ENCODE data around the gene SHISA5. TPM values are rescaled to one million over a fixed set of nuclear protein-coding genes. Genes with fewer than 3 reads are reported as not detected.

Gene SHISA5
- total and polyA plus RNA-seq, 2 experiments from 2014 or later: 146 to 166 TPM

GRCh38 chr3:48446043-48446424 lies 57.9 kb downstream of the SHISA5 start:
- peaks cover 57% of the 10 kb centered on the region for H3F3A ChIP-seq (replicated peaks; ENCODE audit: low read depth)
- H3K27ac Mint-ChIP-seq: peak overlapping the region; percentile 95
- H3K4me2 ChIP-seq: peak overlapping the region; percentile 99
- peaks cover 28% of the 10 kb centered on the region for H4K20me1 ChIP-seq (replicated peaks; ENCODE audit: insufficient read depth)
- H3K27ac ChIP-seq (ENCODE audit: low read depth): 0 out of 2 replicates have a peak overlapping the region, but pooled peaks have one; percentile 1
- no peak for DNase-seq (ENCODE audit: low spot score)
- H2AFZ ChIP-seq: peak overlapping the region; percentile 97; the same call in 1 of the 2 replicates
- ATAC-seq: no peak
- peaks cover 29% of the 10 kb centered on the region for H3K4me1 Mint-ChIP-seq
- H3K4me3 Mint-ChIP-seq: peak overlapping the region; percentile 94
- no peak for TF ChIP-seq REST (IDR thresholded peaks at IDR 0.05; ENCODE audit: unreplicated experiment)
- no peak for TF ChIP-seq POLR2AphosphoS5 (IDR thresholded peaks at IDR 0.05; ENCODE audit: low read depth)
- no peak for TF ChIP-seq ZNF114 (CRISPR knock-in tag; IDR thresholded peaks at IDR 0.05)
- no peak for TF ChIP-seq EZH2 (IDR thresholded peaks at IDR 0.05; ENCODE audit: low read depth, unreplicated experiment)
- no peak for TF ChIP-seq ETS1 (IDR thresholded peaks at IDR 0.05)
- TF ChIP-seq CTCF (conservative IDR thresholded peaks at IDR 0.05; ENCODE audit: low read depth in 2 of 2): no peak
- TF ChIP-seq ZNF331 (CRISPR knock-in tag; IDR thresholded peaks at IDR 0.05; ENCODE audit: low read depth): no peak
- TF ChIP-seq NANOG (IDR thresholded peaks at IDR 0.05; ENCODE audit: borderline replicate concordance): no peak
- H3K4me3 ChIP-seq: peak overlapping the region; percentile 99
- H3K9me2 ChIP-seq (ENCODE audit: insufficient read depth): no peaks in the 10 kb centered on the region
- no peaks in the 10 kb centered on the region for H3K27me3 ChIP-seq (ENCODE audit: insufficient read depth)
- no peaks in the 10 kb centered on the region for H3K9me3 Mint-ChIP-seq
- peaks cover under 1% of the 10 kb centered on the region for H3K27me3 Mint-ChIP-seq (ENCODE audit: insufficient read depth, low read depth, poor library complexity)
- peaks cover 21% of the 10 kb centered on the region; the same call in 1 of the 2 replicates for H3K4me1 ChIP-seq (ENCODE audit: insufficient read depth)
- peaks cover 44% of the 10 kb centered on the region for H3K79me2 ChIP-seq (replicated peaks; ENCODE audit: insufficient read depth)
- peaks cover 20% of the 10 kb centered on the region for H3K36me3 ChIP-seq (ENCODE audit: insufficient read depth)
- peaks cover 42% of the 10 kb centered on the region for H3K36me3 Mint-ChIP-seq (ENCODE audit: low read depth)

GRCh38 chr3:48445277-48445882 lies 58.6 kb downstream of the SHISA5 start:
- peaks cover 29% of the 10 kb centered on the region for H3K4me1 Mint-ChIP-seq
- H3K4me3 Mint-ChIP-seq: peak overlapping the region; percentile 94
- peaks cover 22% of the 10 kb centered on the region; the same call in 1 of the 2 replicates for H3K4me1 ChIP-seq (ENCODE audit: insufficient read depth)
- no peak for DNase-seq (ENCODE audit: low spot score)
- no peak for ATAC-seq
- peak overlapping the region; percentile 99 for H3K4me3 ChIP-seq
- H3K27me3 ChIP-seq (ENCODE audit: insufficient read depth): no peaks in the 10 kb centered on the region
- no peaks in the 10 kb centered on the region for H3K9me3 Mint-ChIP-seq
- H3K27me3 Mint-ChIP-seq (ENCODE audit: insufficient read depth, low read depth, poor library complexity): peaks cover 3% of the 10 kb centered on the region
- H3F3A ChIP-seq (replicated peaks; ENCODE audit: low read depth): peaks cover 57% of the 10 kb centered on the region
- H3K4me2 ChIP-seq: peak overlapping the region; percentile 99
- no peaks in the 10 kb centered on the region for H3K9me2 ChIP-seq (ENCODE audit: insufficient read depth)
- H4K20me1 ChIP-seq (replicated peaks; ENCODE audit: insufficient read depth): peaks cover 28% of the 10 kb centered on the region
- H3K27ac Mint-ChIP-seq: no peak overlapping the region
- peaks cover 20% of the 10 kb centered on the region for H3K36me3 ChIP-seq (ENCODE audit: insufficient read depth)
- peaks cover 48% of the 10 kb centered on the region for H3K36me3 Mint-ChIP-seq (ENCODE audit: low read depth)
- no peak overlapping the region; the same call in 1 of the 2 replicates for H3K27ac ChIP-seq (ENCODE audit: low read depth)
- peaks cover 51% of the 10 kb centered on the region for H3K79me2 ChIP-seq (replicated peaks; ENCODE audit: insufficient read depth)
- no peak overlapping the region for H2AFZ ChIP-seq
- TF ChIP-seq ZNF462 (CRISPR knock-in tag; IDR thresholded peaks at IDR 0.05): no peak

All from GM23338 (cell line).